SK-N-SH (cell line): ENCODE measurements around the gene PRRX2.

Experiments
- NRF1 ChIP-seq: IDR thresholded peaks from 2 replicates; pipeline ENCODE4 v1.6.1; 2012; ENCODE audit warnings: low read depth, mild to moderate bottlenecking, low read length
- POLR2AphosphoS5 ChIP-seq: IDR thresholded peaks from 2 replicates; pipeline ENCODE4 v1.6.1; 2012; ENCODE audit warnings: low read depth, low read length
- TF ChIP-seq, protein P1 (sequence below): fragments of 200-600 bp; sonication (generic); IDR thresholded peaks from 2 replicates; pipeline ENCODE4 v1.6.1; 2017; ENCODE audit warnings: antibody characterized with exemption, mild to moderate bottlenecking, moderate library complexity

DNA sequence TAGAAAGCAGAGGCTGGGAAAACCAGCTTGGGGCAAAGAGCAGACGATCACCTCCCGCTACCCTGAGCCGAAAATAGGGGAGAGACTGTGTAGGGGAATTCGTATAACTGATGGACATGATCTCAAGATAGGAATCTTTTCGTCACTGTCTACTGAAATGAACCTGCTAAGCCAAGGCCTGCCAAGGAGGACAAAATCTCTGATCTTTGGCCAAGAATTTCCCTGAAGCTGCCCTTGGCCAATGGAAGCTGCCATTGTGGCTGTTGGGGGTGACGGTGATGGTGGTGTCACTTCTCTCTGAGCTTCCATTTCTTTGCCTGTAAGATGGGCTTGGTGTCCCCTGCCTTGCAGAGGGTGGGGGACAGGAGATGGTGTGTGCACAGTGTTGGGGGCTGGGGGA lies 90.7 kb downstream of the PRRX2 start:
- TF ChIP-seq POLR2AphosphoS5, result no peak
- no peak for TF ChIP-seq NRF1
- TF ChIP-seq, protein P1, sequence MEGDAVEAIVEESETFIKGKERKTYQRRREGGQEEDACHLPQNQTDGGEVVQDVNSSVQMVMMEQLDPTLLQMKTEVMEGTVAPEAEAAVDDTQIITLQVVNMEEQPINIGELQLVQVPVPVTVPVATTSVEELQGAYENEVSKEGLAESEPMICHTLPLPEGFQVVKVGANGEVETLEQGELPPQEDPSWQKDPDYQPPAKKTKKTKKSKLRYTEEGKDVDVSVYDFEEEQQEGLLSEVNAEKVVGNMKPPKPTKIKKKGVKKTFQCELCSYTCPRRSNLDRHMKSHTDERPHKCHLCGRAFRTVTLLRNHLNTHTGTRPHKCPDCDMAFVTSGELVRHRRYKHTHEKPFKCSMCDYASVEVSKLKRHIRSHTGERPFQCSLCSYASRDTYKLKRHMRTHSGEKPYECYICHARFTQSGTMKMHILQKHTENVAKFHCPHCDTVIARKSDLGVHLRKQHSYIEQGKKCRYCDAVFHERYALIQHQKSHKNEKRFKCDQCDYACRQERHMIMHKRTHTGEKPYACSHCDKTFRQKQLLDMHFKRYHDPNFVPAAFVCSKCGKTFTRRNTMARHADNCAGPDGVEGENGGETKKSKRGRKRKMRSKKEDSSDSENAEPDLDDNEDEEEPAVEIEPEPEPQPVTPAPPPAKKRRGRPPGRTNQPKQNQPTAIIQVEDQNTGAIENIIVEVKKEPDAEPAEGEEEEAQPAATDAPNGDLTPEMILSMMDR, result no peak
